GM21423 (cell line): ENCODE results near the gene CD244.
"Not testable (repeated sequence)": the region's sequence is repeated elsewhere in the genome, so short reads cannot be mapped to it uniquely, and the experiment has no call there.

Experiments used
- ATAC-seq: cut with Tn5 transposase; IDR thresholded peaks from one replicate; pipeline ENCODE4 v1.9.1; 2021; ENCODE audit warnings: mild to moderate bottlenecking, moderate library complexity; ENCODE audit not compliant: unreplicated experiment

The CD244 gene

GRCh38 chr1:160862203-160863060 lies at the start of gene CD244:
TSS of gene CD244 (minus strand) at chr1:160862887. CDS start at chr1:160862677, 210 bp downstream.
- ATAC-seq: peak; percentile 75

GRCh38 chr1:160911925-160912324 lies 49.2 kb upstream of the CD244 start:
- no peak for ATAC-seq

- no peak for ATAC-seq
These were observed 48.8 kb upstream of the CD244 start for GRCh38 chr1:160911441-160911840.

- no peak for ATAC-seq
These were observed 47.6 kb upstream of the CD244 start for GRCh38 chr1:160910170-160910750.

- no peak for ATAC-seq
These were observed 45.3 kb upstream of the CD244 start for GRCh38 chr1:160907976-160908375.

GRCh38 chr1:160905617-160905989 lies 42.9 kb upstream of the CD244 start:
- no peak for ATAC-seq

GRCh38 chr1:160904783-160905616 lies 42.3 kb upstream of the CD244 start:
- ATAC-seq: no peak

- not testable (repeated sequence) for ATAC-seq
These were observed 39.6 kb upstream of the CD244 start for GRCh38 chr1:160902251-160902650.

GRCh38 chr1:160901768-160902167 lies 39.1 kb upstream of the CD244 start:
- no peak for ATAC-seq

GRCh38 chr1:160900683-160901082 lies 38.0 kb upstream of the CD244 start:
- ATAC-seq: not testable (repeated sequence)

- ATAC-seq: not testable (repeated sequence)
These were observed 31.9 kb upstream of the CD244 start for GRCh38 chr1:160894368-160895135.

- no peak for ATAC-seq
These were observed 28.8 kb upstream of the CD244 start for GRCh38 chr1:160891474-160891873.

- ATAC-seq: no peak
These were observed 26.2 kb upstream of the CD244 start for GRCh38 chr1:160888926-160889325.

GRCh38 chr1:160887071-160887470 lies 24.4 kb upstream of the CD244 start:
- no peak for ATAC-seq

- no peak for ATAC-seq
These were observed 22.4 kb upstream of the CD244 start, which contains the start of gene ITLN1 for GRCh38 chr1:160885042-160885441. TSS of gene ITLN1 (minus strand) at chr1:160885180. CDS start at chr1:160884877, 303 bp downstream.

- no peak for ATAC-seq
These were observed 21.9 kb upstream of the CD244 start for GRCh38 chr1:160884579-160884978.

- no peak for ATAC-seq
These were observed 21.2 kb upstream of the CD244 start for GRCh38 chr1:160883581-160884513.

- ATAC-seq: no peak
These were observed 19.9 kb upstream of the CD244 start for GRCh38 chr1:160882582-160882981.

- not testable (repeated sequence) for ATAC-seq
These were observed 18.6 kb upstream of the CD244 start for GRCh38 chr1:160881264-160881663.
